Stimulated activated CD4-positive, alpha-beta T cell treated with anti-CD3 and anti-CD28 coated beads, Interleukin-15, amount 100 ng/mL, for 24 hours (primary cell): Measurements from ENCODE around the gene CMSS1.
A peak's percentile ranks its signal among the peaks of the same experiment; 100 is the strongest.

Experiments
- DNase-seq: peaks from one replicate; pipeline ENCODE4 v3.0.0-alpha.2; 2020

CMSS1 gene

GRCh38 chr3:99875929-99876841 lies 58.5 kb downstream of the CMSS1 start:
- DNase-seq, result peak; percentile 73

- DNase-seq, result no peak
Observed at GRCh38 chr3:99877031-99877579, 59.4 kb downstream of the CMSS1 start.

GRCh38 chr3:99878005-99878404 lies 60.3 kb downstream of the CMSS1 start:
- no peak for DNase-seq

GRCh38 chr3:99879275-99879674 lies 61.6 kb downstream of the CMSS1 start:
- no peak for DNase-seq

- no peak for DNase-seq
Observed at GRCh38 chr3:99881121-99881524, 63.5 kb downstream of the CMSS1 start.

GRCh38 chr3:99882436-99883137 lies 64.9 kb downstream of the CMSS1 start:
- DNase-seq, result no peak

GRCh38 chr3:99883138-99883461 lies 65.4 kb downstream of the CMSS1 start:
- no peak for DNase-seq

GRCh38 chr3:99883693-99884092 lies 66.0 kb downstream of the CMSS1 start:
- DNase-seq, result no peak

GRCh38 chr3:99884484-99884883 lies 66.8 kb downstream of the CMSS1 start:
- DNase-seq, result no peak

GRCh38 chr3:99885085-99885484 lies 67.4 kb downstream of the CMSS1 start:
- DNase-seq, result no peak

- no peak for DNase-seq
Observed at GRCh38 chr3:99885851-99886250, 68.2 kb downstream of the CMSS1 start.

- no peak for DNase-seq
Observed at GRCh38 chr3:99891610-99892285, 74.1 kb downstream of the CMSS1 start.

- DNase-seq, result no peak
Observed at GRCh38 chr3:99892332-99892731, 74.7 kb downstream of the CMSS1 start.

GRCh38 chr3:99895131-99895696 lies 77.6 kb downstream of the CMSS1 start:
- DNase-seq, result no peak

- no peak for DNase-seq
Observed at GRCh38 chr3:99895703-99896441, 78.2 kb downstream of the CMSS1 start.

GRCh38 chr3:99896482-99896881 lies 78.8 kb downstream of the CMSS1 start:
- DNase-seq, result no peak

- no peak for DNase-seq
Observed at GRCh38 chr3:99899603-99900002, 81.9 kb downstream of the CMSS1 start.

- DNase-seq, result no peak
Observed at GRCh38 chr3:99900248-99900647, 82.6 kb downstream of the CMSS1 start.

- DNase-seq, result no peak
Observed at GRCh38 chr3:99901200-99901926, 83.7 kb downstream of the CMSS1 start.

- DNase-seq, result no peak
Observed at GRCh38 chr3:99902091-99902490, 84.4 kb downstream of the CMSS1 start.

GRCh38 chr3:99903869-99904268 lies 86.2 kb downstream of the CMSS1 start:
- DNase-seq, result no peak
